ENCODE results near the gene MYO18A. TPM values are rescaled to one million over a fixed set of nuclear protein-coding genes. Genes with fewer than 3 reads are reported as not detected.

Gene MYO18A
- total RNA-seq, 3 donors from 2014 or later = 31.5 to 71.1 (median 42.3) TPM

GRCh38 chr17:29100296-29100695, 79.9 kb downstream of the MYO18A start:
- TF ChIP-seq POLR2AphosphoS5 (IDR thresholded peaks at IDR 0.05) (no peak), POLR2A (IDR thresholded peaks at IDR 0.05) (no peak), CTCF (IDR thresholded peaks at IDR 0.05) (no peak)
- intact Hi-C loops (cut with DNase I; ENCODE audit: low total_unique reads) = no loop called here
- no peak overlapping the region for H3K4me3 ChIP-seq
- H3K27ac ChIP-seq = no peak overlapping the region
- H3K36me3 ChIP-seq = peaks cover 16% of the 10 kb centered on the region
- no peaks in the 10 kb centered on the region for H3K9me3 ChIP-seq
- no peak for DNase-seq (ENCODE audit: low spot score in 2 of 2)
- H3K27me3 ChIP-seq = no peaks in the 10 kb centered on the region
- H3K4me1 ChIP-seq = no peaks in the 10 kb centered on the region

GRCh38 chr17:29099527-29099926, 80.7 kb downstream of the MYO18A start:
- Histone ChIP-seq H3K27me3 (no peaks in the 10 kb centered on the region), H3K36me3 (peaks cover 16% of the 10 kb centered on the region), H3K4me1 (no peaks in the 10 kb centered on the region), H3K27ac (no peak overlapping the region), H3K4me3 (no peak overlapping the region), H3K9me3 (no peaks in the 10 kb centered on the region)
- DNase-seq (ENCODE audit: low spot score in 2 of 2) = no peak
- TF ChIP-seq POLR2A (IDR thresholded peaks at IDR 0.05) (no peak), POLR2AphosphoS5 (IDR thresholded peaks at IDR 0.05) (no peak), CTCF (IDR thresholded peaks at IDR 0.05) (no peak)
- intact Hi-C loops (cut with DNase I; ENCODE audit: low total_unique reads) = no loop called here

DNA sequence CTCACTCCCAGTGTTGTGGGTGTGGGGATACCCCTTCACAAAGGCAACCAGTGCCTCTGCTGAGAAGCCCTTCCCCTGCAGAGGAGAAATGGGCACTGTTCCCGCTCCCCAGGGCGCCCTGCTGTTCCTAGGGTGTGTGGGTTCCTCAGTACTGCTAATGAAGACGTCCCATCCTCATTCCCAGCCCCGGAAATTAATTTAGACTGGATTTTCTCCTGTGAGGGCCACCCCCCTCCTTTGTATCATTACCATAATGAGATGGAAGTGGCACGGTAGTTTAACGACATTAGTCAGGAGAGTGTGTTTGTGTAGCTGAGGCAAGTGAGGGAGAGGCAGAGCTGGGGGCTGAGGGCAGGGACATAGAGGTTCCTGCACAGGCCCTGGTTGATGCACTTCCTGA, 84.1 kb downstream of the MYO18A start:
- peaks cover 16% of the 10 kb centered on the region for H3K36me3 ChIP-seq
- no peaks in the 10 kb centered on the region for H3K9me3 ChIP-seq

GRCh38 chr17:29095439-29095838, 84.8 kb downstream of the MYO18A start:
- DNase-seq (ENCODE audit: low spot score in 2 of 2) = no peak
- Histone ChIP-seq H3K27me3 (no peaks in the 10 kb centered on the region), H3K4me3 (no peak overlapping the region), H3K4me1 (no peaks in the 10 kb centered on the region), H3K27ac (no peak overlapping the region), H3K9me3 (no peaks in the 10 kb centered on the region), H3K36me3 (peaks cover 16% of the 10 kb centered on the region)
- TF ChIP-seq CTCF (IDR thresholded peaks at IDR 0.05) (no peak), POLR2AphosphoS5 (IDR thresholded peaks at IDR 0.05) (no peak), POLR2A (IDR thresholded peaks at IDR 0.05) (no peak)
- intact Hi-C loops (cut with DNase I; ENCODE audit: low total_unique reads) = no loop called here

More for the DNA sequence above, 84.1 kb downstream of the MYO18A start:
- no peaks in the 10 kb centered on the region for H3K4me1 ChIP-seq
- DNase-seq (ENCODE audit: low spot score in 2 of 2) = no peak
- no peak overlapping the region for H3K27ac ChIP-seq
- TF ChIP-seq POLR2AphosphoS5 (IDR thresholded peaks at IDR 0.05) (no peak), POLR2A (IDR thresholded peaks at IDR 0.05) (no peak), CTCF (IDR thresholded peaks at IDR 0.05) (no peak)
- intact Hi-C loops (cut with DNase I; ENCODE audit: low total_unique reads) = no loop called here
- no peaks in the 10 kb centered on the region for H3K27me3 ChIP-seq
- no peak overlapping the region for H3K4me3 ChIP-seq

GRCh38 chr17:29094101-29094708, 86.0 kb downstream of the MYO18A start:
- intact Hi-C loops (cut with DNase I; ENCODE audit: low total_unique reads) = no loop called here
- Histone ChIP-seq H3K27me3 (no peaks in the 10 kb centered on the region), H3K9me3 (no peaks in the 10 kb centered on the region), H3K27ac (no peak overlapping the region), H3K4me1 (no peaks in the 10 kb centered on the region), H3K36me3 (peaks cover 24% of the 10 kb centered on the region), H3K4me3 (no peak overlapping the region)
- DNase-seq (ENCODE audit: low spot score in 2 of 2) = no peak
- TF ChIP-seq CTCF (IDR thresholded peaks at IDR 0.05) = no peak
- TF ChIP-seq POLR2AphosphoS5 (IDR thresholded peaks at IDR 0.05) = no peak
- TF ChIP-seq POLR2A (IDR thresholded peaks at IDR 0.05) = no peak

All from breast epithelium (tissue), 4 donors.